Measurements from ENCODE around the gene SERPINE1.

SERPINE1 gene

DNA sequence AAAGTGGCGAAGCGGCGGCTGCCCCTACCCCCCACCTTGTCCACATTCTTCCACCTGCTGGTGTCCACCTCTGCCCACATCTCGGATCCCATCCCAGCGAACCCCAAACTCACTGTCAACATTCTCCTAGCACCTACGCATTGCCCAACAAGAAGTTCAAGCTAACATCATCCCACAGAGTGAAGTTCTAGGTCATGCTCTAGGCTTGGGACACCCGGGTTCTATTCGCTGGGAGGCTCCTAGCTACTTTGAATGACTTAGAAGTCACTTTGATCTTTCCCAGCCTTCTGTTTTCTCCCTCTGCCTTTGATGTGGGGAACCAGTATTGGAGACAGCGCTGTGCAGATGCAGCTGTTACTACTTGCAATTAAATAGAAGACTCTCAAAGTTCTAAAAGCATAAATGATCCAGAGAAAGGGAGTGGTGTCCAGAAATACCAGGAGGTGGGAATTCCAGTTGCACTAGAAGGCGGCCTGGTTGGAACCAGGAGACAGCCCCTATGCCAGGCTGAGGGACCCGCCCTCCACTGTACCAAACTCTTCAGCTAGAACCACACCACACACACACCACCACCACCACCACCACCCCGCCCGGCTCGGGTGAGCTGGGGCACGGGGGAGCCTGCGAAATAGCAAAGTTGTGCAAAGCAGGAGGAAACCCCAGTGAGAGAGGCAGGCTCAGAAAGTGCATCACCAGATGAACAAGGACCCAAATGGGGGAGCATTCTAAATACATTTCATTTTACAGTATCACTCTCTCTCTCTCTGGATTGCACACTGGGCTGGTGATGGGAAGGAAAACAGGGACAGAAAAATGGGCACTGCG, 43.9 kb downstream of the SERPINE1 start:
- no peak for DNase-seq (ENCODE audit: low spot score)

DNA sequence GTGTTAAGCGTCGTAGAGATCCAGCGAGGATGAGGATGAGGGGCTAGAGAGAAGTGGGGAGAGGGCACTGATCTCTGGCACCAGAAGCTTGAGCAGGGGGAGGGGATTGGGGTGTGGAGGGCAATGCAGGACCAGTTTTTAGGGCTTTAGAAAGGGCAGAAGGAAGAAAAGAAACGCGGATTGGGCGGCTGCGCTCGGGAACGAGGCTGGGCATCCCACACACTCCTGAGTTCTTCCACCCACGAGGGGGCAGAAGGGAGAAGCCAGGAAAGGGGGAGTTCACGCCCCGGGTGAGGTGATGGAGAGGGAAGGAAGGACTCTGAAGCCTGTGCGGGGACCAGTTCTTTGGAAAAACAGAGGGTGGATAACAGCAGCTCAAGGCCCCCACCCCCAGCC, 44.5 kb downstream of the SERPINE1 start:
- DNase-seq (ENCODE audit: low spot score), result no peak

DNA sequence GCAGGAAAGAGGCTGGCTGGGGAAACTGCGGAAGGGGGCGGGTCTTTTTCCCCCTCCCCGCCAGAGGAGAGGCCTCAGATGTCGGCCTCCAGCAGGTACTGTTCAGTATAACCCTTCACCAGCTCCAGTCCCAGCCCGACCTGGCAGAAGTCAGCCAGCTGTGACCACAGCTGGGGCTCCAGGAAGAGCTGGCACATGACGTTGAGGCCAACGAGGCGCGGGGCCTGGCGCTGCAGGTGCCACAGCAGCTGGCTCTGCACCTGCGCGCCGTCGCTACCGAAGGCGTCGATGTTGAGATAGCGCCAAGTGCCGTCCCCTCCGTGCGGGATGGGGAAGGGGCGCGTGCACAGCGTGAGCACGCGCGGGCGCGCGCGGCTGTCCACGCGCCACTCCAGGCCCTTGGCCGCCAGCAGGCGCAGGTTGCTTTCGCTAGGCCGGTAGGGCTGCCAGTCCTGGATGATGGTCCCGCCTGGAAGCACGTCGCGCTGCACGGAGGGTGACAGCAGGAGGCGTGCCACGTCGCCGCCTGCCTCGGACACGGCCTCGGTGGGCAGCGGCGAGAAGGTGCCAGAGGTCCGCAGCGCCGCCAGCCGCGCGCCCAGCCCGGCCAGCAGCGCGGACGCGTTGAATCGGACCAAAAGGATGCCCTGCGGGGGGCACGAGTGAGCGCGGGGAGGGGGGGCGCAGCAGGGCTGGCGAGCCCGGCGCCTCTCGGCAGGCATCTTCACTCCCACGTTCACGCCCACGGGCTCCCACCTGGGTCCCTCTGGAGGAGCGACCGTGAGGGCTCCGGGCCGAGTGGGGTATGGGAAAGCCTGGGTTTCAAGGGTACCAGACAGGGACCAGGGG, 45.3 kb downstream of the SERPINE1 start:
- no peak for DNase-seq (ENCODE audit: low spot score)

DNA sequence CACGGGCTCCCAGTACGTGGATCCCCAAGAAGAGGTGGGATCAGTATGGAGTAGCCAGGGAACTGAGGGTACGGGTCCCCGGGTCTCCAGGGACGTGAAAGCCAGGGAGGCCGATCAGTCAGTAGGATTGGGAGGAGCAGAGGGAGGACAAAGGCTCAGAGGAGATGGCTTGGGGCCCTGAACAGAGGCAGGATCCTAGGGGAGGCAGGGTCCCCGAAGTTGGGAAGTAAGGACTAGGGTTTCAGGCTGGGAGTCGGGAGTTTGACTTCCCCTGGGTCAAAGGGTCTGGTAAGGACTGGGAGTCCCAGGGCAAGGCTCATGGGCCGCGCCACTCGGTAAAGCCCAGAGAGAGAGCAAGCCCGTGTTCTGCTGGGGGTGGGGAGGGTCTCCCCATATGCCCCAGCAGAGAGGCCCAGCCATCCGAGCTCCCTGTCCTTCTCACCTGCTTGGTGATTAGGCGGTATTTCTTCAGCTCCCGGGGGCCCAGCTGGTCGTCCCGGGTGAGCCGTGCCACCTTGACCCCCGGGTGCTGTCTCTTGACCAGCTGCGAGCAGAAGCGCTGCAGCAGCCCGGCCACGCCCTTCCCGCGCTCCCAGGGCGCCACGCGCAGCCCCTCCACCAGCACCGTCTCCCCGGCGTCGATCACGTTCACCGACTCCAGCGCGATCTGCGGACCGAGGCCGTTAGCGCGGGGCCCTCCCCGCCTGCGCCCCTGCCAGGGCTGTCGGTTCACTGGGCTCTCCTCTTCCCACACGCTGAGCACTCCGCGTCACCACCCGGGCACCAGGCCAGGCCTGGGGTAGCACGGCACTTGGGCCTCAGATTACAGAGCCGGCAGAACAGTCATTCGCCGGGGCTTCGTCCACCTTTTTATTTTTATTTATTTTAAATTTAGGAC, 46.2 kb downstream of the SERPINE1 start:
- DNase-seq (ENCODE audit: low spot score), result peak; percentile 85

DNA sequence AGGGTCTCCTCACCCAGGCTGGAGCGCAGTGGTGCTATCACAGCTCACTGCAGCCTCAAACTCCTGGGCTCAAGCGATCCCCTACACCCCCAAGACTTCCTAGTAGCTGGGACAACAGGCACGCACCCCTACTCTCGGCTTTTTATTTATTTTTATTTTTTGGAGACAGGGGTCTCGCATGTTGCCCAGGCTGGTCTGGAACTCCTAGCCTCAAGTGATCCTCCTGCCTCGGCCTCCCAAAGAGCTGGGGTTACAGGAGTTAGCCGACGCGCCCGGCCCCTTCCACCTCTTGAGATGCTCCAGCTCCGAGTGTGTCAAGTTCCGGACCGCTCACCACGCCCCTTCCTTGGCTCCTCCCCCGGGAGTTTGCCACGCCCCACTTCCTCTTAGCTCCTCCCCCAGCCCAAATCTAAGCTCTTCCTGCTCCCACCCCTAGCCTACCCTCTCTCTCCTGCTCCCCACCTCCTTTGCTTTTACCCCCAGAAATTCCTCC, 46.9 kb downstream of the SERPINE1 start:
- peak; percentile 71 for DNase-seq (ENCODE audit: low spot score)

DNA sequence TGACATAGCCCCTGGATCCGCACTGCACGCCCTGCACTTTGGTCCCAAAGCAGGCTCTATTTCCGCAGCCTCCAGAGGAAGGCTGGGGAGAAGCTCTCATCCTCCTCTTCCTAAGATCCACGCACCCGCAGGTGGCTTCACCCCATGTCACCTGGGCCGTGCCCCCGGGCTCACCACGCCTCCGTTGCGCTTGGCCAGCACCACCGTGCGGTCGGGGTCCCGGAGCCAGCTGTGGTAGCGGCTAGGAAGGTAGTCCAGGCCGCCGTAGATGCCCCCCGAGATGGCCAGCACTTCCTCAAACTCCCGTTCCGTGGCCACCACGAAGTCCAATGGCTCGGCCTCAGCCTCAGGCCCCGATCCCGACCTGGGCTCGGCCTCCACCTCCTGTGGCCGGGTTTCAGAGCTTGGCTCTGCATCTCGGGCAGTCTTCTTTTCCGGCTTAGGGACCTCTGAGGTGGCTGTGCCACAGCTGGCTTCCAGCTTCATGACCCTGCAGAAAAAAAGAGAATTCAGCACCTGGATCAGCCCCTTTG, 47.5 kb downstream of the SERPINE1 start:
- DNase-seq (ENCODE audit: low spot score), result no peak

DNA sequence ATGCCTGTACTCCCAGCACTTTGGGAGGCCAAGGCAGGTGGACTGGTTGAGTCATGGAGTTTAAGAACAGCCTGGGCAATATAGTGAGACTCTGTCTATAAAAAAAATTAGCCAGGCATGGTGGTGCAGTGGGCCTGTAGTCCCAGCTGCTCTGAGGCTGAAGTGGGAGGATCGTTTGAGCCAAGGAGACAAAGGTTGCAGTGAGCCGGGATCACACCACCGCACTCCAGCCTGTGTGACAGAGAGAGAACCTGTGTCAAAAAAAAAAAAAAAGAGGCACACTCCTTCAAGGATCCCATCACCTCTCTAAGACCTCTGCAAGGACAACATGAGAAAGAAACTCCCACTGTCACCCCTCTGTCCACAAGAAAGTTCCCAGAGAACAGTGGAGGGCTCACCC, 48.8 kb downstream of the SERPINE1 start:
- no peak for DNase-seq (ENCODE audit: low spot score)

DNA sequence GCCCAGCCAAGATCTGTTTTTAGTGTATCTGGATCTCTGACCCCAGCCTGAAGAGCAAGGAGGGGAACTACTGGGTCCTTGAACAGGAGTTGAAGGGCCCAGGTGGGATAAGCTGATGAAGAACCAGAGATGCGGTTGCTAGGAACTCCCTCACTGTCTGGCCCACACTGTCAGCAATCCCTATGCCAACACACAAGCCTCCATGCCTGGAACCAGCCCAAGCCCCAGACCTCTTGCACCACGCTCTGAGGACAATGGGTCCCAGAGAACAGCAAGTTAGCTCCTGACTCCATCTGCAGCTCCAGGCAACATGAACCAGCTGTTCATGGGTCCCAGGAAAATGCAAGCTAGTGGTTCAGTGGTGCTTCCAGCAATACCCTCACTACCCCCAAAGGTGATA, 50.7 kb downstream of the SERPINE1 start:
- DNase-seq (ENCODE audit: low spot score), result no peak

DNA sequence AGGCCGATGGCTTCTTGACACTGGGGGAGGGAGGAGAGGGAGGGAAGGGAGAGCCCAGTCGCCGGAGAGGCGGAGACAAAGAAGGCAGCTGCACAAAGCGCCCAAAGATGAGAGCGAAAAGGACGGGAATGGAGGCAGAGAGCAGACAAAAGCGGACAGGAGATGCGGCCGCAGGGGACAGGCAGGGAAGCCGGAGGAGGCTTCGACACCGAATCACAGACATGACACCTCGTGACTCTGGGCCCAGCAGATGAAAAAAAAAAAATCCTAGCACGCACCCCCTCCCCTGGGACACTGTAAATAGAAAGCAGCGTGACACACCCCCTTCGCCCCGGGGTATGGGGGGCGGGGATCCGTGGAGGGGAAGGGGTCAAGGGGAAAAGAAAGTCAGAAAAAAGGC, 52.2 kb downstream of the SERPINE1 start:
- DNase-seq (ENCODE audit: low spot score), result no peak

DNA sequence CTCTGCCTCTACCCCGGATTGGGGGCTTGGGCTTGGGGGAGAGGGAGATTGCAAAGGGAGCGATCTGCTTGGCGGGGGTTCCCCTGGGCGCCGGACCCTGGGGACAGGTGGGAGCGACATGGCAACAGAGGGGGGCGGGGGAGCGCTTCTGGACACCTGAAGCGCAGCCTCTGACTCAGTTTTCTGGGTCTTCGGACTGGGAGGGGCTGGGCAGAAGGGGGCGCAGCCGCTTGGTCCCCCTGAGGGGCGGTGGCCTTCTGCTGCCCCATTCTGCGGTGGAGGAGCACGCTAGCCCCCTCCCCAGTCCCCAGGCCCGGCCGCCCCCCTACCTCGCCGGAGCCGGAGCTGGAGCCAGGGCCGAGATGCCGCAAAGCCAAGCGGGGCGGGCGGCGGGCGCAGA, 52.8 kb downstream of the SERPINE1 start:
- no peak for DNase-seq (ENCODE audit: low spot score)

DNA sequence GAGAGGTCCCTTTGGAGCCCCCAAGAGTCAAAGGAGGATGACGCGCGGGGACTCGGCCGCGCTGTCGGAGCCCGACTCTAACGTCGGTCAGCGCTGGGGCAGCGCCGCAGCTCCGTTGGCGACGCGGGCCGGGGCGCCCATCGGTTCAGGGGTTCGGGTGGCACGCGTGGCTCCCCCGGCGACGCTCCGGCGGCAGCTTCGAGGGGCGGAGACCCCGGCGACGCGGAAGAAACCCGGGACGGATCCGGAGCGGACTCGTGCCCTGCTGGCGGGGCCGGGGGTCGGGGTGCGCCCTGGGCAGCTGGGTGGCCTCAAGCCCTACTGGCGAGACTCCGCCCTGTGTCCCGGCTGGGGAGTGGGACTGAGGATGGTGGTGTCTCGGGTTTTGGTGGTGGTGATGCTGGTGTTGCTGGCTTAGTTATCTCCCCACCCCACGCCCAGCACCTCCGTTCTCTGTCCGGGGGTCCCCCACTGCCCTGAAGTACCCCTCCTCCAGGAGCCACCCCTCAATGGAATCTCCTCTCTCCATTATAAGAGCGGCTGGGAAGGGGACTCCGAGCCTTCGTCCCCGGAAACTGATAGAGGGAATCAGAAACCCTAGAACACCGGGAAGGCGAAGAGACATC, 53.3 kb downstream of the SERPINE1 start, which contains the start of gene NAT16:
Gene NAT16 (minus strand): TSS at position 164 of the 626 bp plus-strand sequence. CDS start 5,486 bp downstream, outside the sequence.
- no peak for DNase-seq (ENCODE audit: low spot score)

DNA sequence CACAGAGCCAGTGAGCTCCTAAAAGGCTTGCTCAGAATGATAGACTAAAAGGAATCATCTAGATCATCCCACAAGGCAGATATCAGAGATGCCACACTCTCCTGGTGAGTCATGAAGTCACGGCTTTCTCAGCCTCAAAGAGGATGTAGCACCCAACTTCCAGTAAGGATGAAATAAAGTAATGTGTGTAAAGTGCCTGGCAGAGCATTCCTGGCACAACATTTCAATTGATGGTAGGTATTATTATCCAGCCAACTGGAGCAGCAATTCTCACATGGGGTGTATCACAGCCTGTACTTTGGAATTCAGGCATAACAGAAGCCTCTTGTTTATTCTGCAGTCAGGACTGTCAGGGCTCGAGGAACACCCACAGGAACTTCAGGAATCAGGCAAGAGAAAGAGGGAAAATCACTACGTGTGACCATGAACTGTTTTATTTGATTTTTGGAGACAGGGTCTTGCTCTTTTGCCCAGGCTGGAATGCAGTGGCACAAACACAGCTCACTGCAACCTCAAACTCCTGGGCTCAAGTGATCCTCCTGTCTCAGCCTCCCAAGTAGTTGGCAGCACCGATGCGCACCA, 58.4 kb downstream of the SERPINE1 start:
- no peak for DNase-seq (ENCODE audit: low spot score)

DNA sequence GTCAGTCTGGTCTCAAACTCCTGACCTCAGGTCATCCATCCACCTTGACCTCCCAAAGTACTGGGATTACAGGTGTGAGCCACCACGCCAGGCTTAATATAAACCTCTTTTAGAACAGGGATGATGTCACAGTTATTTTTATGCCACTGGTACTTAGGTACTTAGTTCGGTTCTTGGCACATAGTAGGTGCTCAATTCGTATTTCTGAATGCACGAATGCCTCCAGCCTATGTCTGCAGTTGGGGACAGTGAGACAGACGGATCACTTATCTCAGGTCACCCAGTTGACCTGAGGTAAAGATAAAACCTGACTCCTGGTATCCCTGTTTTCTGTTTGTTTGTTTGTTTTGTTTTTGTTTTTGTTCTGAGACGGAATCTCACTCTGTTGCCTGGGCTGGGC, 59.3 kb downstream of the SERPINE1 start:
- no peak for DNase-seq (ENCODE audit: low spot score)

DNA sequence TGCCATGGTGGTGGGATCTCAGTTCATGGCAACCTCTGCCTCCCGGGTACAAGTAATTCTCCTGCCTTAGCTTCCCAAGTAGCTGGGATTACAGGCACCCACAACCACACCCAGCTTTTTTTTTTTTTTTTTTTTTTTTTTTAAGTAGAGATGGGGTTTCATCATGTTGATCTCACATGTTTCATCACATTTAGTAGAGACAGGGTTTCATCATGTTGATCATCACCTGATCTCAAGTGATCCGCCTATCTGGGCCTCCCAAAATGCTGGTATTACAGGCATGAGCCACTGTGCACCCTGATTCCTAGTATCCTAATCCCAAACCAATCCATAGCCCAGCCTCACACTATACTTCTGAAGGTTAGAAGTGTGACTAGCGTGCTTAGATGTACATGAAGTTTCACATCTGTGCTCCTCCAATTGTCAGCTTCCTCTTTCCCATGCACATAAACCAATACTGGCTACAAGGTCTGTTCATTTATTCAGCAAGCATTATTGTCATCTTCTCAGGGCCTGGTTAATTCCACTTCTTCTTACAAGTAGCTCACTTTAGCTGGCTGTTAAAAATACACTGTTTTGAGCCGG, 60.0 kb downstream of the SERPINE1 start:
- no peak for DNase-seq (ENCODE audit: low spot score)
